Posterior cingulate gyrus (tissue), 11 donors: Measurements from ENCODE around the gene GMPR.
"Not testable (repeated sequence)": the region's sequence is repeated elsewhere in the genome, so short reads cannot be mapped to it uniquely, and the experiment has no call there.

Experiments
- DNase-seq, 10 donors: peaks; one replicate each; pipeline versions ENCODE4 v3.0.0 to v3.0.0-alpha.2; 2020 to 2021; ENCODE audit warnings: mixed read lengths in 3 of 10
- intact Hi-C: fragments of 100-400 bp; cut with DNase I; formaldehyde crosslinking; loops from one replicate; pipeline ENCODE4 v1.15.1; 2023

GMPR gene

GRCh38 chr6:16269442-16270070 is 31.2 kb downstream of the GMPR start:
- intact Hi-C loops, DNase-seq: not testable (repeated sequence)

GRCh38 chr6:16270178-16270794 is 31.9 kb downstream of the GMPR start:
- intact Hi-C loops, result no loop called here
- DNase-seq, result no peak

GRCh38 chr6:16271428-16271827 is 33.0 kb downstream of the GMPR start:
- DNase-seq, result no peak
- intact Hi-C loops, result no loop called here

GRCh38 chr6:16272201-16272600 is 33.8 kb downstream of the GMPR start:
- intact Hi-C loops, result no loop called here
- no peak for DNase-seq

- no peak for DNase-seq
- intact Hi-C loops, result no loop called here
Observed at GRCh38 chr6:16273256-16273655, 34.9 kb downstream of the GMPR start.

- intact Hi-C loops, result no loop called here
- no peak for DNase-seq
Observed at GRCh38 chr6:16274483-16274882, 36.1 kb downstream of the GMPR start.

GRCh38 chr6:16274885-16275589 is 36.6 kb downstream of the GMPR start:
- intact Hi-C loops, result no loop called here

GRCh38 chr6:16277101-16277981 is 39.0 kb downstream of the GMPR start:
- intact Hi-C loops, result no loop called here
- no peak for DNase-seq

More at GRCh38 chr6:16274885-16275589, 36.6 kb downstream of the GMPR start:
- DNase-seq, result no peak

- intact Hi-C loops, result no loop called here
- DNase-seq, result no peak
Observed at GRCh38 chr6:16278048-16278724, 39.8 kb downstream of the GMPR start.

GRCh38 chr6:16278750-16279149 is 40.4 kb downstream of the GMPR start:
- no peak for DNase-seq
- intact Hi-C loops, result no loop called here

GRCh38 chr6:16279243-16279642 is 40.9 kb downstream of the GMPR start:
- no peak for DNase-seq
- intact Hi-C loops, result no loop called here

- DNase-seq, result no peak
- intact Hi-C loops, result no loop called here
Observed at GRCh38 chr6:16282370-16282769, 44.0 kb downstream of the GMPR start.

GRCh38 chr6:16284472-16284871 is 46.1 kb downstream of the GMPR start:
- intact Hi-C loops, result no loop called here
- no peak for DNase-seq

- intact Hi-C loops, result loop anchor here (1.0 kb wide), 1 partner anchor 46 kb away; no protein-coding TSS in a partner anchor
- no peak for DNase-seq
Observed at GRCh38 chr6:16285467-16286150, 47.2 kb downstream of the GMPR start.

GRCh38 chr6:16286151-16286522 is 47.8 kb downstream of the GMPR start:
- DNase-seq, result peak in 9 of 10 donors; percentile 50 to 95 (median 72)
- intact Hi-C loops, result loop anchor here (1.0 kb wide), 1 partner anchor 45 kb away; no protein-coding TSS in a partner anchor

- intact Hi-C loops, result no loop called here
- no peak for DNase-seq
Observed at GRCh38 chr6:16288163-16288562, 49.8 kb downstream of the GMPR start.

GRCh38 chr6:16291739-16292138 is 53.4 kb downstream of the GMPR start:
- no peak for DNase-seq
- intact Hi-C loops, result no loop called here

GRCh38 chr6:16292432-16292831 is 54.0 kb downstream of the GMPR start:
- DNase-seq, result no peak
- intact Hi-C loops, result no loop called here

GRCh38 chr6:16292942-16293341 is 54.6 kb downstream of the GMPR start:
- DNase-seq, result no peak
- intact Hi-C loops, result no loop called here

- intact Hi-C loops, result no loop called here
- peak in 1 of 10 donors; percentile 11 for DNase-seq
Observed at GRCh38 chr6:16294371-16294770, 56.0 kb downstream of the GMPR start.
